GM18519 (cell line): ENCODE measurements around the gene GIT2.
"Not testable (repeated sequence)": the region's sequence is repeated elsewhere in the genome, so short reads cannot be mapped to it uniquely, and the experiment has no call there.

Source experiments
- ATAC-seq: cut with Tn5 transposase; IDR thresholded peaks from one replicate; pipeline ENCODE4 v1.9.1; 2021; ENCODE audit warnings: mild to moderate bottlenecking, moderate library complexity; ENCODE audit not compliant: unreplicated experiment, low FRiP score

Gene GIT2

GRCh38 chr12:109950625-109951024 lies 45.5 kb downstream of the GIT2 start:
- no peak for ATAC-seq

GRCh38 chr12:109949089-109949488 lies 47.1 kb downstream of the GIT2 start:
- ATAC-seq, result no peak

- ATAC-seq, result no peak
Observed at GRCh38 chr12:109948368-109948767, 47.8 kb downstream of the GIT2 start.

- no peak for ATAC-seq
Observed at GRCh38 chr12:109947521-109947920, 48.6 kb downstream of the GIT2 start.

GRCh38 chr12:109946913-109947312 lies 49.3 kb downstream of the GIT2 start:
- no peak for ATAC-seq

- ATAC-seq, result no peak
Observed at GRCh38 chr12:109946505-109946904, 49.7 kb downstream of the GIT2 start.

- ATAC-seq, result no peak
Observed at GRCh38 chr12:109944561-109945359, 51.4 kb downstream of the GIT2 start.

- ATAC-seq, result no peak
Observed at GRCh38 chr12:109943811-109944210, 52.4 kb downstream of the GIT2 start.

- no peak for ATAC-seq
Observed at GRCh38 chr12:109940339-109940923, 55.7 kb downstream of the GIT2 start.

- ATAC-seq, result no peak
Observed at GRCh38 chr12:109939504-109939903, 56.7 kb downstream of the GIT2 start.

- no peak for ATAC-seq
Observed at GRCh38 chr12:109938947-109939346, 57.2 kb downstream of the GIT2 start.

GRCh38 chr12:109937371-109937770 lies 58.8 kb downstream of the GIT2 start:
- no peak for ATAC-seq

- no peak for ATAC-seq
Observed at GRCh38 chr12:109934026-109934425, 62.1 kb downstream of the GIT2 start.

GRCh38 chr12:109932878-109933503 lies 63.2 kb downstream of the GIT2 start:
- no peak for ATAC-seq

GRCh38 chr12:109931143-109931542 lies 65.0 kb downstream of the GIT2 start:
- no peak for ATAC-seq

- ATAC-seq, result no peak
Observed at GRCh38 chr12:109930028-109930800, 66.0 kb downstream of the GIT2 start.

GRCh38 chr12:109929326-109929725 lies 66.8 kb downstream of the GIT2 start:
- not testable (repeated sequence) for ATAC-seq

GRCh38 chr12:109928058-109928656 lies 68.0 kb downstream of the GIT2 start:
- no peak for ATAC-seq

GRCh38 chr12:109927622-109928021 lies 68.5 kb downstream of the GIT2 start:
- ATAC-seq, result no peak

GRCh38 chr12:109926488-109927210 lies 69.5 kb downstream of the GIT2 start:
- no peak for ATAC-seq
